CD4-positive, alpha-beta memory T cell (primary cell): ENCODE results near the gene SESN1. TPM values are rescaled to one million over a fixed set of nuclear protein-coding genes. Genes with fewer than 3 reads are reported as not detected.
"Not testable (repeated sequence)": the region's sequence is repeated elsewhere in the genome, so short reads cannot be mapped to it uniquely, and the experiment has no call there.

ENCODE experiments used
- CTCF ChIA-PET: fragments of 350-600 bp; sonication (Branson Sonifier 250); formaldehyde crosslinking; loops from one replicate; lab custom pipeline; 2021; ENCODE audit warnings: inconsistent platforms; ENCODE audit not compliant: partially characterized antibody; lab: Charles Lee
- POLR2A ChIA-PET: fragments of 350-600 bp; sonication (Branson Sonifier 250); formaldehyde crosslinking; loops from one replicate; lab custom pipeline; 2021; ENCODE audit not compliant: partially characterized antibody; lab: Charles Lee
- DNase-seq, 5 donors: peaks; one replicate each; pipeline versions ENCODE4 v3.0.0 to v3.0.0-alpha.2; 2020 to 2022; ENCODE audit warnings: mixed read lengths in 1 of 5
- H3K27ac ChIP-seq: one replicate; pipeline ENCODE4 v1.7.0; 2013; ENCODE audit warnings: low read depth, low read length
- H3K27me3 ChIP-seq: 2 replicates; pipeline ENCODE4 v1.7.0; 2013; ENCODE audit warnings: mild to moderate bottlenecking, low read length, moderate library complexity; ENCODE audit not compliant: insufficient read depth
- H3K36me3 ChIP-seq: 2 replicates; pipeline ENCODE4 v1.7.0; 2013; ENCODE audit warnings: mild to moderate bottlenecking, low read length, moderate library complexity; ENCODE audit not compliant: insufficient read depth
- H3K4me1 ChIP-seq: 2 replicates; pipeline ENCODE4 v1.7.0; 2013; ENCODE audit warnings: mild to moderate bottlenecking, low read length, moderate library complexity; ENCODE audit not compliant: insufficient read depth
- H3K4me3 ChIP-seq, 2 donors: one replicate each; pipeline ENCODE4 v1.7.0; 2013; ENCODE audit warnings: low read length in 2 of 2, mild to moderate bottlenecking in 1 of 2
- H3K9me3 ChIP-seq, 2 donors: one replicate each; pipeline ENCODE4 v1.7.0; 2013; ENCODE audit warnings: low read length in 2 of 2, control low read depth in 1 of 2; ENCODE audit not compliant: control insufficient read depth in 1 of 2
- H3K27ac Mint-ChIP-seq, 7 donors: one replicate each; pipeline ENCODE4 v1.8.0; 2020 to 2021; ENCODE audit warnings: mixed read lengths in 7 of 7, mild to moderate bottlenecking in 6 of 7, inconsistent platforms in 3 of 7, moderate library complexity in 3 of 7
- H3K27me3 Mint-ChIP-seq, 2 donors: one replicate each; pipeline ENCODE4 v1.8.0; 2020 to 2021; ENCODE audit warnings: mixed read lengths in 2 of 2
- H3K36me3 Mint-ChIP-seq, 2 donors: one replicate each; pipeline ENCODE4 v1.8.0; 2020 to 2021; ENCODE audit warnings: mixed read lengths in 2 of 2, inconsistent platforms in 1 of 2, mild to moderate bottlenecking in 1 of 2
- H3K4me1 Mint-ChIP-seq, 4 donors: one replicate each; pipeline ENCODE4 v1.8.0; 2020 to 2021; ENCODE audit warnings: mixed read lengths in 4 of 4, mild to moderate bottlenecking in 1 of 4
- H3K4me3 Mint-ChIP-seq, 8 donors: one replicate each; pipeline ENCODE4 v1.8.0; 2020 to 2021; ENCODE audit warnings: mixed read lengths in 8 of 8, mild to moderate bottlenecking in 7 of 8, moderate library complexity in 6 of 8, inconsistent platforms in 3 of 8
- H3K9me3 Mint-ChIP-seq, 8 donors: one replicate each; pipeline ENCODE4 v1.8.0; 2020 to 2021; ENCODE audit warnings: mixed read lengths in 8 of 8, mild to moderate bottlenecking in 5 of 8, inconsistent platforms in 3 of 8, moderate library complexity in 1 of 8
- intact Hi-C: fragments of 100-400 bp; cut with micrococcal nuclease; formaldehyde crosslinking; loops from one replicate; pipeline ENCODE4 v1.15.1; 2023
- polyA plus RNA-seq, 2 donors: library from polyadenylated mRNA; unstranded; fragments of 300-500 nt; fragmentation: Illumina TruSeq; gene quantifications; one replicate each; pipeline ENCODE4 v1.2.3, GENCODE V29; 2021
- total RNA-seq, 2 experiments: library from RNA; stranded (reverse); gene quantifications; one replicate each; pipeline ENCODE4 v1.2.3, GENCODE V29; 2021

Gene SESN1
- total and polyA plus RNA-seq, 4 experiments from 2014 or later = 37.0 to 51.7 (median 46.5) TPM

GRCh38 chr6:109088995-109089394, 5.7 kb downstream of the SESN1 start:
- Mint-ChIP-seq H3K27ac (peak overlapping the region in 1 of 7 donors; percentile 7), H3K9me3 (no peaks in the 10 kb centered on the region), H3K27me3 (no peaks in the 10 kb centered on the region), H3K4me3 (no peak overlapping the region), H3K36me3 (peaks cover 4 to 7% of the 10 kb centered on the region in 2 donors), H3K4me1 (peaks cover 33 to 47% (median 43%) of the 10 kb centered on the region in 4 donors)
- POLR2A ChIA-PET = interaction anchor here (1.4 kb wide), 1 partner anchor 529 kb away, joined by 4 read pairs; no protein-coding TSS in a partner anchor
- H3K4me3 ChIP-seq = no peak overlapping the region
- DNase-seq = no peak
- intact Hi-C loops = no loop called here
- no peaks in the 10 kb centered on the region for H3K36me3 ChIP-seq
- CTCF ChIA-PET = interaction anchor here (0.7 kb wide), 1 partner anchor 16 kb away, joined by 4 read pairs; no protein-coding TSS in a partner anchor
- H3K9me3 ChIP-seq = no peaks in the 10 kb centered on the region
- no peaks in the 10 kb centered on the region for H3K27me3 ChIP-seq
- peaks cover 38% of the 10 kb centered on the region for H3K4me1 ChIP-seq
- no peak overlapping the region for H3K27ac ChIP-seq

- H3K4me1 Mint-ChIP-seq = peaks cover 26 to 37% (median 34%) of the 10 kb centered on the region in 4 donors
- intact Hi-C loops = no loop called here
- Histone ChIP-seq H3K36me3 (no peaks in the 10 kb centered on the region), H3K4me3 (no peak overlapping the region), H3K27ac (no peak overlapping the region), H3K4me1 (peaks cover 27% of the 10 kb centered on the region), H3K27me3 (no peaks in the 10 kb centered on the region), H3K9me3 (no peaks in the 10 kb centered on the region)
- DNase-seq = no peak
- H3K27me3 Mint-ChIP-seq = no peaks in the 10 kb centered on the region
- no peak overlapping the region for H3K4me3 Mint-ChIP-seq
- H3K27ac Mint-ChIP-seq = peak overlapping the region in 3 of 7 donors; percentile 6 to 55 (median 51)
- POLR2A ChIA-PET = no interaction called here
- H3K36me3 Mint-ChIP-seq = peaks cover 4% of the 10 kb centered on the region in 2 donors
- CTCF ChIA-PET = interaction anchor here (2.0 kb wide), 1 partner anchor 14 kb away, joined by 4 read pairs; no protein-coding TSS in a partner anchor
- no peaks in the 10 kb centered on the region for H3K9me3 Mint-ChIP-seq
Measured at GRCh38 chr6:109087661-109088264, 6.9 kb downstream of the SESN1 start.

DNA sequence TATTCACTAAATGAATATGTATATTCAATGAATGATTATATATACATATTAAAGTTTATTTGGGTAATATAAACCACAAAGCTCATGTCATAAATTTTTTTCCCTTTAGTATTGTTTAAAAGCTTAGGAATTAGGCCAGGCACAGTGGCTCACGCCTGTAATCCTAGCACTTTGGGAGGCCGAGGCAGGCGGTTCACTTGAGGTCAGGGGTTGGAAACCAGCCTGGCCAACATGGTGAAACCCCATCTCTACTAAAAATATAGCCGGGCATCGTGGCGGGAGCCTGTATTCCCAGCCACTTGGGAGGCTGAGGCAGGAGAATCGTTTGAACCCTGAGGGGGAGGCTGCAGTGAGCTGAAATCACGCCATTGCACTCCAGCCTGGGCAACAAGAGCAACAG, 10.5 kb downstream of the SESN1 start:
- POLR2A ChIA-PET = interaction anchor here (2.6 kb wide), 1 partner anchor 10 kb away, joined by 12 read pairs; the partner anchor contains the start of genes CEP57L1 and SESN1
- intact Hi-C loops = not testable (repeated sequence)

GRCh38 chr6:109083657-109084056, 11.0 kb downstream of the SESN1 start:
- no peaks in the 10 kb centered on the region for H3K9me3 ChIP-seq
- Mint-ChIP-seq H3K27me3 (no peaks in the 10 kb centered on the region), H3K9me3 (no peaks in the 10 kb centered on the region), H3K27ac (no peak overlapping the region), H3K36me3 (peaks cover 4% of the 10 kb centered on the region in 2 donors), H3K4me3 (no peak overlapping the region), H3K4me1 (peaks cover 0 to 6% (median 2%) of the 10 kb centered on the region in 4 donors)
- ChIA-PET CTCF (interaction anchor here (0.6 to 1.8 kb wide), 2 partner anchors 8 to 10 kb away, joined by 3 to 4 read pairs; no protein-coding TSS in a partner anchor), POLR2A (interaction anchor here (2.6 kb wide), 1 partner anchor 11 kb away, joined by 12 read pairs; the partner anchor contains the start of genes CEP57L1 and SESN1)
- DNase-seq = no peak
- H3K4me3 ChIP-seq = no peak overlapping the region
- no peaks in the 10 kb centered on the region for H3K27me3 ChIP-seq
- intact Hi-C loops = no loop called here
- H3K4me1 ChIP-seq = no peaks in the 10 kb centered on the region
- no peak overlapping the region for H3K27ac ChIP-seq
- H3K36me3 ChIP-seq = no peaks in the 10 kb centered on the region

More for the DNA sequence above, 10.5 kb downstream of the SESN1 start:
- not testable (repeated sequence) for H3K27me3 ChIP-seq, H3K4me3 ChIP-seq, H3K36me3 Mint-ChIP-seq, H3K9me3 ChIP-seq, H3K4me1 ChIP-seq, H3K4me3 Mint-ChIP-seq, H3K27ac Mint-ChIP-seq, DNase-seq, H3K27me3 Mint-ChIP-seq, H3K36me3 ChIP-seq, H3K4me1 Mint-ChIP-seq, H3K9me3 Mint-ChIP-seq, H3K27ac ChIP-seq
- CTCF ChIA-PET = interaction anchor here (0.6 to 1.8 kb wide), 3 partner anchors 9 to 10 kb away, joined by 3 to 4 read pairs (median 4); partner anchors contain the start of gene SESN1

GRCh38 chr6:109082188-109082577, 12.5 kb downstream of the SESN1 start:
- no peaks in the 10 kb centered on the region for H3K27me3 ChIP-seq
- intact Hi-C loops = no loop called here
- POLR2A ChIA-PET = interaction anchor here (1.3 kb wide), 1 partner anchor 12 kb away, joined by 7 read pairs; the partner anchor contains the start of gene SESN1
- H3K36me3 ChIP-seq = no peaks in the 10 kb centered on the region
- no peak overlapping the region for H3K4me3 Mint-ChIP-seq
- no peaks in the 10 kb centered on the region for H3K9me3 ChIP-seq
- H3K4me1 ChIP-seq = no peaks in the 10 kb centered on the region
- peaks cover 1 to 3% of the 10 kb centered on the region in 2 donors for H3K36me3 Mint-ChIP-seq
- H3K9me3 Mint-ChIP-seq = no peaks in the 10 kb centered on the region
- H3K27me3 Mint-ChIP-seq = no peaks in the 10 kb centered on the region
- no peak for DNase-seq
- H3K27ac Mint-ChIP-seq = no peak overlapping the region
- H3K4me3 ChIP-seq = no peak overlapping the region
- CTCF ChIA-PET = interaction anchor here (0.6 kb wide), 1 partner anchor 195 kb away, joined by 4 read pairs; no protein-coding TSS in a partner anchor
- H3K27ac ChIP-seq = no peak overlapping the region
- H3K4me1 Mint-ChIP-seq = peaks cover 0 to 2% (median under 1%) of the 10 kb centered on the region in 4 donors

DNA sequence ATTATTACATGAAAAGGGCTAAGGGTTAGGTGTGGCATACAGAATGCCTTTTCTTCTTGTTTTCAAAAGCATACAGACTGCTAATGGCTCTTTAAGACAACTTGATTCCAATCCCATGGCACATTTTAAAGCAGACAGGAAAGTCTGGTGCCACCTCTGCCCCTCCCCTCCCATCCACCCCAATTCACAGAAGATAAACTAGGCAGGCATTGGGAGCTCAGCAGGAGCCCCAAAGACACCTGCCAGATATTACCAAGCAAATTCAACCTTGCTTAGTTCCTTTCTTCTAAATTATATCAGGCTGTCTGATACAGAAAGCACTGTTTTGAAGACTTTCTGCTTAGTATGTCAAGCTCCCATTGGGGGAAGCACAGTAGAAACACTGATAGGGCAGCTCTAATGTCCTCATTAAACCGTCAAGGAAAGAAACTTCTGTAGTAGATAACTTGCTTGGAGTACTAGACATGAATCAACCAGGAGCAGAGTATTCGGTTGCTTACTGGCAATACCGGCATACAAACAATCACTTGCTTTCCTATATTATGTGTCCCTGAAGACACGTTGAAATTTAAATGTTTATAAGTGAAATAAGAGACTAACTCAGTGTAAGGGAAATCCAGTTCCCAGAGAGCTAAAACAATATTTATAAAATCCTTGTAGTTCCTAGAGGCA, 13.0 kb downstream of the SESN1 start:
- intact Hi-C loops = no loop called here
- H3K4me3 Mint-ChIP-seq = no peak overlapping the region

GRCh38 chr6:109081026-109081425, 13.6 kb downstream of the SESN1 start:
- CTCF ChIA-PET = interaction anchor here (0.5 kb wide), 1 partner anchor 783 kb away, joined by 3 read pairs; no protein-coding TSS in a partner anchor
- peaks cover 6% of the 10 kb centered on the region for H3K4me1 ChIP-seq
- Mint-ChIP-seq H3K9me3 (no peaks in the 10 kb centered on the region), H3K27ac (no peak overlapping the region), H3K4me3 (no peak overlapping the region), H3K36me3 (peaks cover 0 to 2% of the 10 kb centered on the region in 2 donors), H3K27me3 (no peaks in the 10 kb centered on the region), H3K4me1 (peaks cover 0 to 7% (median 4%) of the 10 kb centered on the region in 4 donors)
- POLR2A ChIA-PET = interaction anchor here (1.3 kb wide), 1 partner anchor 13 kb away, joined by 7 read pairs; the partner anchor contains the start of gene SESN1
- no peaks in the 10 kb centered on the region for H3K9me3 ChIP-seq
- H3K36me3 ChIP-seq = no peaks in the 10 kb centered on the region
- no peaks in the 10 kb centered on the region for H3K27me3 ChIP-seq
- DNase-seq = no peak
- H3K4me3 ChIP-seq = no peak overlapping the region
- H3K27ac ChIP-seq = no peak overlapping the region
- intact Hi-C loops = no loop called here

More for the DNA sequence above, 13.0 kb downstream of the SESN1 start:
- no peaks in the 10 kb centered on the region for H3K27me3 Mint-ChIP-seq
- H3K36me3 ChIP-seq = no peaks in the 10 kb centered on the region
- peaks cover 1% of the 10 kb centered on the region for H3K4me1 ChIP-seq
- ChIA-PET POLR2A (interaction anchor here (1.3 kb wide), 1 partner anchor 12 kb away, joined by 7 read pairs; the partner anchor contains the start of gene SESN1), CTCF (interaction anchor here (0.5 to 0.6 kb wide), 2 partner anchors 195 to 783 kb away, joined by 3 to 4 read pairs; no protein-coding TSS in a partner anchor)
- no peak overlapping the region for H3K4me3 ChIP-seq
- H3K9me3 ChIP-seq = no peaks in the 10 kb centered on the region
- H3K4me1 Mint-ChIP-seq = peaks cover 0 to 3% (median under 1%) of the 10 kb centered on the region in 4 donors
- no peak overlapping the region for H3K27ac ChIP-seq
- no peaks in the 10 kb centered on the region for H3K27me3 ChIP-seq
- peaks cover 0 to 2% of the 10 kb centered on the region in 2 donors for H3K36me3 Mint-ChIP-seq
- DNase-seq = no peak
- no peaks in the 10 kb centered on the region for H3K9me3 Mint-ChIP-seq
- H3K27ac Mint-ChIP-seq = no peak overlapping the region
